HL-60 (cell line): ENCODE data around the gene SMCO4.

Experiments used
- DNase-seq, 2 experiments: peaks; one replicate each; pipeline ENCODE4 v3.0.0-alpha.2; 2010 to 2020; ENCODE audit warnings: low read depth in 1 of 2, low spot score in 1 of 2
- H3K27ac ChIP-seq: fragments of 250-450 bp; sonication (Bioruptor Pico); replicated peaks from 2 replicates; pipeline ENCODE4 v1.5.1; 2020; ENCODE audit warnings: mild to moderate bottlenecking, moderate library complexity
- H3K27me3 ChIP-seq: fragments of 250-450 bp; sonication (Bioruptor Pico); 2 replicates; pipeline ENCODE4 v1.5.1; 2021; ENCODE audit warnings: mild to moderate bottlenecking, moderate library complexity; ENCODE audit not compliant: insufficient read depth, poor library complexity, severe bottlenecking
- H3K4me3 ChIP-seq: replicated peaks from 2 replicates; pipeline ENCODE4 v1.5.1; 2011; ENCODE audit warnings: mild to moderate bottlenecking, control low read depth, low read length; ENCODE audit not compliant: insufficient read depth
- GABPA ChIP-seq: IDR thresholded peaks from 2 replicates; pipeline ENCODE4 v1.6.1; 2012; ENCODE audit warnings: low read depth
- POLR2AphosphoS5 ChIP-seq: IDR thresholded peaks from 2 replicates; pipeline ENCODE4 v1.6.1; 2012; ENCODE audit warnings: low read depth
- SPI1 ChIP-seq: IDR thresholded peaks from 2 replicates; pipeline ENCODE4 v1.6.1; 2012; ENCODE audit warnings: low read depth, mild to moderate bottlenecking, borderline replicate concordance
- TF ChIP-seq, protein P1 (sequence below): IDR thresholded peaks from 2 replicates; pipeline ENCODE4 v1.6.1; 2012; ENCODE audit warnings: low read depth; ENCODE audit not compliant: insufficient replicate concordance
- TF ChIP-seq, protein P2 (sequence below): IDR thresholded peaks from one replicate; pipeline ENCODE4 v1.5.1; 2011; ENCODE audit warnings: low read length, control low read depth, inconsistent platforms; ENCODE audit not compliant: insufficient read depth

The SMCO4 gene

GRCh38 chr11:93540337-93540736 lies 2.9 kb downstream of the SMCO4 start:
- no peak overlapping the region for H3K4me3 ChIP-seq
- no peak overlapping the region for H3K27ac ChIP-seq
- no peak for DNase-seq
- TF ChIP-seq, protein P1, sequence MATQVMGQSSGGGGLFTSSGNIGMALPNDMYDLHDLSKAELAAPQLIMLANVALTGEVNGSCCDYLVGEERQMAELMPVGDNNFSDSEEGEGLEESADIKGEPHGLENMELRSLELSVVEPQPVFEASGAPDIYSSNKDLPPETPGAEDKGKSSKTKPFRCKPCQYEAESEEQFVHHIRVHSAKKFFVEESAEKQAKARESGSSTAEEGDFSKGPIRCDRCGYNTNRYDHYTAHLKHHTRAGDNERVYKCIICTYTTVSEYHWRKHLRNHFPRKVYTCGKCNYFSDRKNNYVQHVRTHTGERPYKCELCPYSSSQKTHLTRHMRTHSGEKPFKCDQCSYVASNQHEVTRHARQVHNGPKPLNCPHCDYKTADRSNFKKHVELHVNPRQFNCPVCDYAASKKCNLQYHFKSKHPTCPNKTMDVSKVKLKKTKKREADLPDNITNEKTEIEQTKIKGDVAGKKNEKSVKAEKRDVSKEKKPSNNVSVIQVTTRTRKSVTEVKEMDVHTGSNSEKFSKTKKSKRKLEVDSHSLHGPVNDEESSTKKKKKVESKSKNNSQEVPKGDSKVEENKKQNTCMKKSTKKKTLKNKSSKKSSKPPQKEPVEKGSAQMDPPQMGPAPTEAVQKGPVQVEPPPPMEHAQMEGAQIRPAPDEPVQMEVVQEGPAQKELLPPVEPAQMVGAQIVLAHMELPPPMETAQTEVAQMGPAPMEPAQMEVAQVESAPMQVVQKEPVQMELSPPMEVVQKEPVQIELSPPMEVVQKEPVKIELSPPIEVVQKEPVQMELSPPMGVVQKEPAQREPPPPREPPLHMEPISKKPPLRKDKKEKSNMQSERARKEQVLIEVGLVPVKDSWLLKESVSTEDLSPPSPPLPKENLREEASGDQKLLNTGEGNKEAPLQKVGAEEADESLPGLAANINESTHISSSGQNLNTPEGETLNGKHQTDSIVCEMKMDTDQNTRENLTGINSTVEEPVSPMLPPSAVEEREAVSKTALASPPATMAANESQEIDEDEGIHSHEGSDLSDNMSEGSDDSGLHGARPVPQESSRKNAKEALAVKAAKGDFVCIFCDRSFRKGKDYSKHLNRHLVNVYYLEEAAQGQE = no peak
- TF ChIP-seq GABPA = no peak
- TF ChIP-seq SPI1 = no peak
- TF ChIP-seq, protein P2, sequence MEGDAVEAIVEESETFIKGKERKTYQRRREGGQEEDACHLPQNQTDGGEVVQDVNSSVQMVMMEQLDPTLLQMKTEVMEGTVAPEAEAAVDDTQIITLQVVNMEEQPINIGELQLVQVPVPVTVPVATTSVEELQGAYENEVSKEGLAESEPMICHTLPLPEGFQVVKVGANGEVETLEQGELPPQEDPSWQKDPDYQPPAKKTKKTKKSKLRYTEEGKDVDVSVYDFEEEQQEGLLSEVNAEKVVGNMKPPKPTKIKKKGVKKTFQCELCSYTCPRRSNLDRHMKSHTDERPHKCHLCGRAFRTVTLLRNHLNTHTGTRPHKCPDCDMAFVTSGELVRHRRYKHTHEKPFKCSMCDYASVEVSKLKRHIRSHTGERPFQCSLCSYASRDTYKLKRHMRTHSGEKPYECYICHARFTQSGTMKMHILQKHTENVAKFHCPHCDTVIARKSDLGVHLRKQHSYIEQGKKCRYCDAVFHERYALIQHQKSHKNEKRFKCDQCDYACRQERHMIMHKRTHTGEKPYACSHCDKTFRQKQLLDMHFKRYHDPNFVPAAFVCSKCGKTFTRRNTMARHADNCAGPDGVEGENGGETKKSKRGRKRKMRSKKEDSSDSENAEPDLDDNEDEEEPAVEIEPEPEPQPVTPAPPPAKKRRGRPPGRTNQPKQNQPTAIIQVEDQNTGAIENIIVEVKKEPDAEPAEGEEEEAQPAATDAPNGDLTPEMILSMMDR = no peak
- no peak for TF ChIP-seq POLR2AphosphoS5
- no peaks in the 10 kb centered on the region for H3K27me3 ChIP-seq

DNA sequence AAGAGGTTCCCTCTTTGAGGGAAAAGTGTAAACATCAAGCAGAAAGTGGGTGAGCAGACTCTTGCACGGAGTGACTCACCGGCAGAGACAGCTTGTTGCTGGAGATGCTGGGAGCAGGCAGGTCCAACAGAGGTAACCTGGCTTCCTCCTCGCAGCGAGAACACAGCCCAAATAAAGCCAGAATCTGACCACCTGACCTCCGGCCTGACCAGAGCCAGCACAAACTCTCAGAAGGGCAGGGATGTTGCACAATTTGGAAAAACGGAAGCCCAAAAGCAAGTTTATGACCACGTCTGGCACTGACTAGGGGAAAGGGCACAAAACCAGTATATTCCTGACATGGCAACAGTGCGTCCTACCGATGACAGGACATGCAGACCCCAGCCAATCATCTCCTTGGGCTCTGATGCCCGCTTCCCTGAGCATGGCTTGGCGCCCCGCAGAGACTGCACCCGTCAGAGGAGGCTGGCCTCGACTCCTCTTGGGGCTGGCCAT lies 5.4 kb downstream of the SMCO4 start:
- H3K27me3 ChIP-seq = no peaks in the 10 kb centered on the region
- no peak overlapping the region for H3K4me3 ChIP-seq
- TF ChIP-seq SPI1 = peak; percentile 51; the same call in 1 of the 2 replicates
- TF ChIP-seq, protein P1 = no peak
- TF ChIP-seq POLR2AphosphoS5 = no peak
- TF ChIP-seq, protein P2 = no peak
- no peak for TF ChIP-seq GABPA
- DNase-seq = peak; percentile 56 to 78
- no peak overlapping the region for H3K27ac ChIP-seq

DNA sequence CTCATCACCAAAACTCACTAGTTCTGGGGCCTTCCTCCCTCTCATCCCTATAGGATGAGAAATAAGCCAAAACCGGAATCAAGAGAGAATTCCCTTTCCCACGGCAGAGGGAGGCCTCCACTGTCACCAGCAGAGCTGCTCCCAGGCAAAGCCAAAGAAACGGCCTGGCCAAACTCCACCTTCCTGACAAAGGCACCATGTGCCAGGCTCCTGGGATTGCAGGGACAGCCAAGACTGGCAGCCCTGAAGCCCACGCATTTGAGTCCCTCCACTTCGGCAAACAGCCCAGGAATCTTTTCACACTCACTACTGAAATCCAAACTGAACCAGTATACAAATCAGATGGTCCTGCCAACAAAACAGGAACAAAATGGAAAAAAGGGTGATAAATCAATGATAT lies 6.1 kb downstream of the SMCO4 start:
- TF ChIP-seq, protein P2 = no peak
- TF ChIP-seq GABPA (no peak), SPI1 (no peak), POLR2AphosphoS5 (no peak)
- TF ChIP-seq, protein P1 = no peak
- H3K27ac ChIP-seq = no peak overlapping the region
- H3K4me3 ChIP-seq = no peak overlapping the region
- no peak for DNase-seq
- H3K27me3 ChIP-seq = no peaks in the 10 kb centered on the region
